Tibial nerve (tissue), 4 donors: ENCODE measurements around the gene COL10A1. TPM values are rescaled to one million over a fixed set of nuclear protein-coding genes. Genes with fewer than 3 reads are reported as not detected.

Experiments used
- DNase-seq, 2 donors: peaks; one replicate each; pipeline ENCODE4 v3.0.0-alpha.2; 2019; ENCODE audit warnings: low spot score in 2 of 2
- H3K27ac ChIP-seq, 4 donors: fragments of 200-600 bp; sonication (generic) in 3 of 4; one replicate each; pipeline ENCODE4 v1.5.1; 2017 to 2019; ENCODE audit warnings: mild to moderate bottlenecking in 1 of 4
- H3K27me3 ChIP-seq, 2 donors: fragments of 200-600 bp; sonication (generic) in 1 of 2; one replicate each; pipeline versions ENCODE4 v1.5.1 to v1.6.0; 2017 to 2019
- H3K36me3 ChIP-seq, 3 donors: fragments of 200-600 bp; sonication (generic); one replicate each; pipeline ENCODE4 v1.5.1; 2018 to 2019
- H3K4me1 ChIP-seq, 4 donors: fragments of 200-600 bp; sonication (generic) in 3 of 4; one replicate each; pipeline ENCODE4 v1.5.1; 2017 to 2019
- H3K4me3 ChIP-seq, 4 donors: fragments of 200-600 bp; sonication (generic) in 3 of 4; one replicate each; pipeline ENCODE4 v1.5.1; 2017 to 2019; ENCODE audit warnings: mild to moderate bottlenecking in 1 of 4, moderate library complexity in 1 of 4
- H3K9me3 ChIP-seq, 4 donors: fragments of 200-600 bp; sonication (generic) in 3 of 4; one replicate each; pipeline ENCODE4 v1.5.1; 2017 to 2019
- EP300 ChIP-seq, 2 donors: sonication (generic); formaldehyde crosslinking; IDR thresholded peaks; one replicate each; pipeline ENCODE4 v1.6.1; 2017; ENCODE audit warnings: antibody characterized with exemption in 2 of 2, mild to moderate bottlenecking in 1 of 2
- POLR2A ChIP-seq, 2 donors: fragments of 450-650 bp; IDR thresholded peaks; one replicate each; pipeline ENCODE4 v1.6.1; 2017; ENCODE audit warnings: antibody characterized with exemption in 2 of 2, mild to moderate bottlenecking in 2 of 2, moderate library complexity in 2 of 2
- WGBS, 2 donors: methylation state at CpG; one replicate each; pipeline ENCODE4 v1.1.5; 2018; 5-methylcytosine and 5-hydroxymethylcytosine counted together
- total RNA-seq, 4 donors: library from RNA; depleted of rRNA; stranded (reverse); fragments of >200 nt; gene quantifications; one replicate each; pipeline ENCODE4 v1.1.0, GENCODE V29; 2016
- TF ChIP-seq, protein P1 (sequence below), 5 experiments: fragments of 200-600 bp in 3 of 5; fragments of 450-650 bp in 2 of 5; sonication (generic) in 3 of 5; IDR thresholded peaks; one replicate each; pipeline ENCODE4 v1.5.1; 2016 to 2019; ENCODE audit warnings: antibody characterized with exemption in 5 of 5, mild to moderate bottlenecking in 3 of 5, moderate library complexity in 2 of 5

COL10A1 gene
- total RNA-seq, 4 donors from 2014 or later = 0.22 to 0.42 TPM; not detected in 2

GRCh38 chr6:116168148-116168547 is 42.2 kb upstream of the COL10A1 start:
- Histone ChIP-seq H3K36me3 (peaks cover 0 to 6% (median 0%) of the 10 kb centered on the region in 3 donors), H3K27ac (no peak overlapping the region), H3K9me3 (peaks cover 0 to 19% (median 2%) of the 10 kb centered on the region in 4 donors), H3K4me1 (no peaks in the 10 kb centered on the region), H3K4me3 (no peak overlapping the region), H3K27me3 (no peaks in the 10 kb centered on the region)
- TF ChIP-seq EP300 (IDR thresholded peaks at IDR 0.05) (no peak), POLR2A (IDR thresholded peaks at IDR 0.05) (no peak)
- TF ChIP-seq, protein P1, sequence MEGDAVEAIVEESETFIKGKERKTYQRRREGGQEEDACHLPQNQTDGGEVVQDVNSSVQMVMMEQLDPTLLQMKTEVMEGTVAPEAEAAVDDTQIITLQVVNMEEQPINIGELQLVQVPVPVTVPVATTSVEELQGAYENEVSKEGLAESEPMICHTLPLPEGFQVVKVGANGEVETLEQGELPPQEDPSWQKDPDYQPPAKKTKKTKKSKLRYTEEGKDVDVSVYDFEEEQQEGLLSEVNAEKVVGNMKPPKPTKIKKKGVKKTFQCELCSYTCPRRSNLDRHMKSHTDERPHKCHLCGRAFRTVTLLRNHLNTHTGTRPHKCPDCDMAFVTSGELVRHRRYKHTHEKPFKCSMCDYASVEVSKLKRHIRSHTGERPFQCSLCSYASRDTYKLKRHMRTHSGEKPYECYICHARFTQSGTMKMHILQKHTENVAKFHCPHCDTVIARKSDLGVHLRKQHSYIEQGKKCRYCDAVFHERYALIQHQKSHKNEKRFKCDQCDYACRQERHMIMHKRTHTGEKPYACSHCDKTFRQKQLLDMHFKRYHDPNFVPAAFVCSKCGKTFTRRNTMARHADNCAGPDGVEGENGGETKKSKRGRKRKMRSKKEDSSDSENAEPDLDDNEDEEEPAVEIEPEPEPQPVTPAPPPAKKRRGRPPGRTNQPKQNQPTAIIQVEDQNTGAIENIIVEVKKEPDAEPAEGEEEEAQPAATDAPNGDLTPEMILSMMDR (IDR thresholded peaks at IDR 0.05) = no peak
- no peak for DNase-seq
- WGBS, 2 donors = 100% methylated on average over 1 of the region's 1 CpG

- TF ChIP-seq POLR2A (IDR thresholded peaks at IDR 0.05) (no peak), EP300 (IDR thresholded peaks at IDR 0.05) (no peak)
- TF ChIP-seq, protein P1 (IDR thresholded peaks at IDR 0.05) = no peak
- 77 to 81% methylated on average over 1 of the region's 1 CpG for WGBS, 2 donors
- no peaks in the 10 kb centered on the region for H3K4me1 ChIP-seq
- H3K36me3 ChIP-seq = peaks cover 0 to 5% (median 0%) of the 10 kb centered on the region in 3 donors
- no peak overlapping the region for H3K4me3 ChIP-seq
- H3K27ac ChIP-seq = no peak overlapping the region
- no peaks in the 10 kb centered on the region for H3K27me3 ChIP-seq
- DNase-seq = no peak
- peaks cover 0 to 19% (median 2%) of the 10 kb centered on the region in 4 donors for H3K9me3 ChIP-seq
Observed at GRCh38 chr6:116166369-116166768, 40.4 kb upstream of the COL10A1 start.

DNA sequence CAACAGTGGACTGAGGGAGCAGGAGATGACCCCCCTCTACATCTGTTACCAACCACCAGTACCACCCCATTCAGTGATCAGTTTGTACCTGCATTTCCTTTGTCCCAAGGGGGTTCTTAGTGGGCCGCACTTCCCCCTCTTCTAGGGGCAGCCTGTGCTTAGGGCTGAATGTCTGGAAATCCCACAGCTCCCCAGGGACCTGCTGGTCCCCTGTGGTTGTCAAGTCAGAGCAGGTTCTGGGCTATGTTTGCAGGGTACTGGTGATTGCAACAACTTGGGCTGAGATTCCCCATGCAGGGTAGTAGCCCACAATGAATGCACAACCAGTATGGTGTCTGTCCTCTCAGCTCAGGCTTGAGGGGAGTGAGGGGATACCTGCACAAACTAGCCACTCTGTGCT is 39.7 kb upstream of the COL10A1 start:
- H3K27ac ChIP-seq = no peak overlapping the region
- H3K4me3 ChIP-seq = no peak overlapping the region
- no peak for DNase-seq
- H3K36me3 ChIP-seq = peaks cover 0 to 5% (median 0%) of the 10 kb centered on the region in 3 donors
- H3K27me3 ChIP-seq = no peaks in the 10 kb centered on the region
- no peaks in the 10 kb centered on the region for H3K4me1 ChIP-seq
- peaks cover 0 to 19% (median 2%) of the 10 kb centered on the region in 4 donors for H3K9me3 ChIP-seq
- TF ChIP-seq POLR2A (IDR thresholded peaks at IDR 0.05) = no peak
- TF ChIP-seq EP300 (IDR thresholded peaks at IDR 0.05) = no peak
- TF ChIP-seq, protein P1 (IDR thresholded peaks at IDR 0.05) = no peak
- 86 to 100% methylated on average over 1 of the region's 1 CpG for WGBS, 2 donors

DNA sequence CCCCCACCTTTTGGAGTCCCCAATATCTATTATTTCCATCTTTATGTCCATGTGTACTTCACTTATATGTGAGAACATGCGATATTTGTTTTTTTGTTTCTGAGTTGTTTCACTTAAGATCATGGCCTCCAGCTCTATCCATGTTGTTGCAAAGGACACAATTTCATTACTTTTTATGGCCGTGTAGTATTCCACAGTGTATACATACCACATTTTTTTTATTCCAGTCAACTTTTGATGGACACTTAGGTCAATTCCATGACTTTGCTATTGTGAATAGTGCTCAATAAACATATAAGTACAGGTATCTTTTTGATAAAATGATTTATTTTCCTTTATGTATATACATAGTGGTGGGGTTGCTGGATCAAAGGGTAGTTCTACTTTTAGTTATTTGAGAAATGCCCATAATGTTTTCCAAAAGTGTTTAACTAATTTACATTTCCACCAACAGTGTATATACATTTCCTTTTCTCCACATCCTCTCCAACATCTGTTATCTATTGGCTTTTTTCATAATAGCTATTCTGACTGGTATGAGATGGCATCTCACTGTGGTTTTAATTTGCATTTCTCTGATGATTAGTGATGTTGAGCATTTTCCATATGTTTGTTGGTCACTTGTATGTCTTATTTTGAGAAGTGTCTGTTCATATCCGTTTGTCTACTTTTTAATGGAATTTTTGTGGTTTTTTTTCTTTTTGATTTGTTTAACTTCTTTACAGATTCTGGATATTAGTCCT is 34.0 kb upstream of the COL10A1 start:
- no peak for TF ChIP-seq POLR2A (IDR thresholded peaks at IDR 0.05)
- TF ChIP-seq, protein P1 (IDR thresholded peaks at IDR 0.05) = no peak
- TF ChIP-seq EP300 (IDR thresholded peaks at IDR 0.05) = no peak
- Histone ChIP-seq H3K4me3 (no peak overlapping the region), H3K36me3 (no peaks in the 10 kb centered on the region), H3K9me3 (peaks cover 0 to 9% (median 0%) of the 10 kb centered on the region in 4 donors), H3K4me1 (peaks cover 0 to 3% (median 0%) of the 10 kb centered on the region in 4 donors), H3K27ac (no peak overlapping the region), H3K27me3 (no peaks in the 10 kb centered on the region)
- WGBS, 2 donors = 93 to 97% methylated on average over 3 of the region's 3 CpGs
- DNase-seq = no peak

GRCh38 chr6:116158641-116159040 is 32.7 kb upstream of the COL10A1 start:
- WGBS, 2 donors = 34 to 41% methylated on average over 3 of the region's 3 CpGs
- H3K4me1 ChIP-seq = peaks cover 0 to 3% (median 0%) of the 10 kb centered on the region in 4 donors
- no peaks in the 10 kb centered on the region for H3K27me3 ChIP-seq
- H3K9me3 ChIP-seq = peaks cover 0 to 3% (median 0%) of the 10 kb centered on the region in 4 donors
- no peak overlapping the region for H3K4me3 ChIP-seq
- no peaks in the 10 kb centered on the region for H3K36me3 ChIP-seq
- no peak overlapping the region for H3K27ac ChIP-seq
- TF ChIP-seq EP300 (IDR thresholded peaks at IDR 0.05) (no peak), POLR2A (IDR thresholded peaks at IDR 0.05) (no peak)
- TF ChIP-seq, protein P1 (IDR thresholded peaks at IDR 0.05) = no peak
- no peak for DNase-seq
